HepG2 (cell line): ENCODE results near the gene NCOA4. TPM values are rescaled to one million over a fixed set of nuclear protein-coding genes. Genes with fewer than 3 reads are reported as not detected.

Experiments
- AKAP8 ChIP-seq: sonication (generic); formaldehyde crosslinking; IDR thresholded peaks from 2 replicates; pipeline ENCODE4 v1.5.1; 2020; ENCODE audit warnings: mild to moderate bottlenecking, missing genetic modification reagents
- CBX1 ChIP-seq: IDR thresholded peaks from one replicate; pipeline ENCODE4 v1.6.1; 2016; ENCODE audit warnings: antibody characterized with exemption, low read depth
- DBP ChIP-seq: sonication (generic); formaldehyde crosslinking; IDR thresholded peaks from 2 replicates; pipeline ENCODE4 v1.4.0; 2020; ENCODE audit warnings: missing genetic modification reagents; ENCODE audit errors: not compliant biosample characterization
- DR1 ChIP-seq: sonication (generic); formaldehyde crosslinking; IDR thresholded peaks from 2 replicates; pipeline ENCODE4 v1.8.0; 2021; ENCODE audit warnings: mild to moderate bottlenecking, missing genetic modification reagents, inconsistent platforms
- FUBP1 ChIP-seq: sonication (generic); formaldehyde crosslinking; IDR thresholded peaks from 2 replicates; pipeline ENCODE4 v1.5.1; 2020; ENCODE audit warnings: missing genetic modification reagents, mild to moderate bottlenecking, borderline replicate concordance
- GATAD1 ChIP-seq: IDR thresholded peaks from 2 replicates; pipeline ENCODE4 v1.6.1; 2016; ENCODE audit warnings: missing genetic modification reagents, missing compliant biosample characterization
- IKZF5 ChIP-seq: IDR thresholded peaks from 2 replicates; pipeline ENCODE4 v1.6.1; 2018; ENCODE audit warnings: missing genetic modification reagents, mild to moderate bottlenecking, missing compliant biosample characterization
- KDM2A ChIP-seq: sonication (generic); formaldehyde crosslinking; IDR thresholded peaks from 2 replicates; pipeline ENCODE4 v1.4.0; 2020; ENCODE audit warnings: low read depth, missing genetic modification reagents, borderline replicate concordance
- KDM3A ChIP-seq: IDR thresholded peaks from 2 replicates; pipeline ENCODE4 v1.6.1; 2018; ENCODE audit warnings: low read depth, missing compliant biosample characterization
- KDM6A ChIP-seq: IDR thresholded peaks from 2 replicates; pipeline ENCODE4 v1.6.1; 2016; ENCODE audit warnings: low read depth
- NFE2 ChIP-seq: sonication (generic); formaldehyde crosslinking; IDR thresholded peaks from 2 replicates; pipeline ENCODE4 v1.4.0; 2020; ENCODE audit warnings: missing genetic modification reagents
- NR2F2 ChIP-seq: IDR thresholded peaks from 2 replicates; pipeline ENCODE4 v1.6.1; 2012; ENCODE audit warnings: low read depth, inconsistent platforms, borderline replicate concordance
- SALL2 ChIP-seq: sonication (generic); formaldehyde crosslinking; IDR thresholded peaks from 2 replicates; pipeline ENCODE4 v1.8.1; 2023; ENCODE audit warnings: mild to moderate bottlenecking, missing genetic modification reagents, inconsistent platforms
- ZFY ChIP-seq: sonication (generic); formaldehyde crosslinking; IDR thresholded peaks from 2 replicates; pipeline ENCODE4 v1.4.0; 2020; ENCODE audit warnings: missing genetic modification reagents
- ZHX2 ChIP-seq, 2 experiments: sonication (generic) in 1 of 2; formaldehyde crosslinking in 1 of 2; IDR thresholded peaks; 2 replicates each; pipeline versions ENCODE4 v1.6.1 to v1.9.0; 2014 to 2022; ENCODE audit warnings: antibody characterized with exemption in 1 of 2, borderline replicate concordance in 1 of 2, inconsistent platforms in 1 of 2, low read depth in 1 of 2, missing genetic modification reagents in 1 of 2
- ZKSCAN8 ChIP-seq: IDR thresholded peaks from 2 replicates; pipeline ENCODE4 v1.6.1; 2016; ENCODE audit warnings: borderline replicate concordance, missing genetic modification reagents, missing compliant biosample characterization
- ZNF350 ChIP-seq: sonication (generic); formaldehyde crosslinking; IDR thresholded peaks from 2 replicates; pipeline ENCODE4 v1.4.0; 2020; ENCODE audit warnings: mild to moderate bottlenecking, low read depth, missing genetic modification reagents, borderline replicate concordance
- ZNF567 ChIP-seq: sonication (generic); formaldehyde crosslinking; IDR thresholded peaks from 2 replicates; pipeline ENCODE4 v1.8.1; 2023; ENCODE audit warnings: mild to moderate bottlenecking, missing genetic modification reagents, borderline replicate concordance
- polyA plus RNA-seq, 8 experiments: library from polyadenylated mRNA; depleted of rRNA in 3 of 8; stranded (reverse) in 7 of 8; unstranded in 1 of 8; fragments of >200 nt; fragmentation: Illumina TruSeq in 4 of 8; extraction: Trizol in 4 of 8; gene quantifications; 2 replicates each; pipeline versions ENCODE4 v1.2.1 to v1.2.3, GENCODE V29; 2011 to 2016; ENCODE audit warnings: low read depth in 4 of 8, missing spikeins in 1 of 8, mixed read lengths in 1 of 8; ENCODE audit not compliant: insufficient read depth in 1 of 8
- total RNA-seq, 5 experiments: library from RNA; depleted of rRNA; stranded (reverse); fragments of >200 nt; fragmentation: Illumina TruSeq; extraction: Trizol; gene quantifications; 2 replicates each; pipeline ENCODE4 v1.2.3, GENCODE V29; 2016; ENCODE audit warnings: low read depth in 1 of 5

NCOA4 gene
- total and polyA plus RNA-seq, 2 of the 13 experiments (the other 11 are each of a cell fraction or from before 2014, with no cell fraction given): 306 to 400 TPM

GRCh38 chr10:46031648-46032532 lies 1.5 kb upstream of the NCOA4 start (continued):
- TF ChIP-seq ZHX2 (IDR thresholded peaks at IDR 0.05; ENCODE audit: low read depth) (0 out of 2 replicates have a peak, but pooled peaks have one; percentile 38), ZHX2 (CRISPR knock-in tag; IDR thresholded peaks at IDR 0.05; ENCODE audit: borderline replicate concordance) (no peak), FUBP1 (CRISPR knock-in tag) (no peak), KDM3A (CRISPR knock-in tag) (no peak), DR1 (CRISPR knock-in tag) (no peak), KDM2A (CRISPR knock-in tag) (no peak), ZNF350 (CRISPR knock-in tag) (no peak; the same call in 1 of the 2 replicates), CBX1 (no peak), ZKSCAN8 (CRISPR knock-in tag) (peak; percentile 58; the same call in 1 of the 2 replicates), SALL2 (CRISPR knock-in tag) (no peak), IKZF5 (peak; percentile 91), AKAP8 (CRISPR knock-in tag) (no peak), KDM6A (CRISPR knock-in tag) (peak; percentile 48), ZFY (CRISPR knock-in tag) (peak; percentile 66), DBP (CRISPR knock-in tag) (no peak), GATAD1 (peak; percentile 53; the same call in 1 of the 2 replicates), NR2F2 (peak; percentile 74), NFE2 (CRISPR knock-in tag) (no peak), ZNF567 (CRISPR knock-in tag) (no peak)
